ENCODE measurements around the gene SARDH.

SARDH gene

GRCh38 chr9:133634081-133634691 is 104.0 kb downstream of the SARDH start (continued):
- TF ChIP-seq PRDM2 (tag by site-specific recombination; IDR thresholded peaks at IDR 0.05; ENCODE audit: borderline replicate concordance) (no peak), KLF8 (tag by site-specific recombination; IDR thresholded peaks at IDR 0.05) (no peak), ZNF248 (tag by site-specific recombination; IDR thresholded peaks at IDR 0.05) (no peak), BCL11A (tag by site-specific recombination; IDR thresholded peaks at IDR 0.05; ENCODE audit: low read depth) (no peak), ZNF239 (tag by site-specific recombination; IDR thresholded peaks at IDR 0.05) (no peak), ZNF664 (tag by site-specific recombination; IDR thresholded peaks at IDR 0.05) (no peak), ZNF221 (tag by site-specific recombination; IDR thresholded peaks at IDR 0.05; ENCODE audit: borderline replicate concordance) (no peak)

GRCh38 chr9:133633681-133634080 is 104.5 kb downstream of the SARDH start:
- Histone ChIP-seq H3K9me3 (ENCODE audit: control insufficient read depth, insufficient read depth, low read depth, low read length) (no peaks in the 10 kb centered on the region), H3K27ac (ENCODE audit: extremely low read depth, low read depth, low read length) (no peak overlapping the region), H3K4me3 (ENCODE audit: low read depth, low read length) (no peak overlapping the region), H3K4me1 (ENCODE audit: control insufficient read depth, insufficient read depth, low read length) (no peaks in the 10 kb centered on the region), H3K36me3 (ENCODE audit: control insufficient read depth in 2 of 2, insufficient read depth in 1 of 2, low read length in 2 of 2) (no peaks in the 10 kb centered on the region)
- TF ChIP-seq GLI2 (tag by site-specific recombination; IDR thresholded peaks at IDR 0.05; ENCODE audit: borderline replicate concordance, low read depth), result no peak
- no peak for TF ChIP-seq ZNF518A (tag by site-specific recombination; conservative IDR thresholded peaks at IDR 0.05; ENCODE audit: low read depth)
- TF ChIP-seq ZNF561 (tag by site-specific recombination; IDR thresholded peaks at IDR 0.05; ENCODE audit: borderline replicate concordance), result no peak
- TF ChIP-seq TSHZ1 (tag by site-specific recombination; IDR thresholded peaks at IDR 0.05; ENCODE audit: borderline replicate concordance), result no peak
- ChIA-PET CTCF (interaction anchor here (0.7 to 1.0 kb wide), 2 partner anchors 10 kb away, joined by 3 to 5 read pairs; no protein-coding TSS in a partner anchor), POLR2A (no interaction called here)

All from HEK293 (cell line).